K562 treated with DMSO at 1 percent for 12 hours (cell line): ENCODE data around the gene GPC1. TPM values are rescaled to one million over a fixed set of nuclear protein-coding genes. Genes with fewer than 3 reads are reported as not detected.

Experiments used
- total RNA-seq: library from RNA; unstranded; fragments of 300-600 nt; gene quantifications from 2 replicates; pipeline ENCODE4 v1.2.3, GENCODE V29; 2022; ENCODE audit not compliant: insufficient read depth

Gene GPC1
- total RNA-seq: 0.47 and 0.68 TPM in 2 replicates

GRCh38 chr2:240435457-240435947 is at the start of gene GPC1:
Gene GPC1 (plus strand): TSS chr2:240435663. CDS start chr2:240435919, 256 bp downstream.

Other genes with a start within 250 kb of the GPC1 start
- gene ANKMY1, start 122.3 kb downstream of the GPC1 start, total RNA-seq: 5.4 and 7.1 TPM in 2 replicates
- 3.4 and 3.7 TPM in 2 replicates for gene DUSP28, start 124.7 kb downstream of the GPC1 start, total RNA-seq
- 41.9 and 42.6 TPM in 2 replicates for gene RNPEPL1, start 132.8 kb downstream of the GPC1 start, total RNA-seq
- 14.3 and 17.3 TPM in 2 replicates for gene CAPN10, start 151.1 kb downstream of the GPC1 start, total RNA-seq
- 1.3 and 2.3 TPM in 2 replicates for gene GPR35, start 189.8 kb downstream of the GPC1 start, total RNA-seq
- not detected in 2 replicates for gene AQP12B, start 247.2 kb downstream of the GPC1 start, total RNA-seq